Activated naive CD8-positive, alpha-beta T cell (primary cell): ENCODE results near the gene INTS1.

Source experiments
- H3K27ac Mint-ChIP-seq: one replicate; pipeline ENCODE4 v1.8.0; 2021; ENCODE audit warnings: mixed read lengths
- H3K27me3 Mint-ChIP-seq: one replicate; pipeline ENCODE4 v1.8.0; 2021; ENCODE audit warnings: mixed read lengths
- H3K36me3 Mint-ChIP-seq: one replicate; pipeline ENCODE4 v1.8.0; 2021; ENCODE audit warnings: mixed read lengths
- H3K4me1 Mint-ChIP-seq: one replicate; pipeline ENCODE4 v1.8.0; 2021; ENCODE audit warnings: low read depth, mixed read lengths
- H3K4me3 Mint-ChIP-seq: one replicate; pipeline ENCODE4 v1.8.0; 2021; ENCODE audit warnings: mild to moderate bottlenecking, mixed read lengths
- H3K9me3 Mint-ChIP-seq: one replicate; pipeline ENCODE4 v1.8.0; 2021; ENCODE audit warnings: low read depth, mixed read lengths

The INTS1 gene

DNA sequence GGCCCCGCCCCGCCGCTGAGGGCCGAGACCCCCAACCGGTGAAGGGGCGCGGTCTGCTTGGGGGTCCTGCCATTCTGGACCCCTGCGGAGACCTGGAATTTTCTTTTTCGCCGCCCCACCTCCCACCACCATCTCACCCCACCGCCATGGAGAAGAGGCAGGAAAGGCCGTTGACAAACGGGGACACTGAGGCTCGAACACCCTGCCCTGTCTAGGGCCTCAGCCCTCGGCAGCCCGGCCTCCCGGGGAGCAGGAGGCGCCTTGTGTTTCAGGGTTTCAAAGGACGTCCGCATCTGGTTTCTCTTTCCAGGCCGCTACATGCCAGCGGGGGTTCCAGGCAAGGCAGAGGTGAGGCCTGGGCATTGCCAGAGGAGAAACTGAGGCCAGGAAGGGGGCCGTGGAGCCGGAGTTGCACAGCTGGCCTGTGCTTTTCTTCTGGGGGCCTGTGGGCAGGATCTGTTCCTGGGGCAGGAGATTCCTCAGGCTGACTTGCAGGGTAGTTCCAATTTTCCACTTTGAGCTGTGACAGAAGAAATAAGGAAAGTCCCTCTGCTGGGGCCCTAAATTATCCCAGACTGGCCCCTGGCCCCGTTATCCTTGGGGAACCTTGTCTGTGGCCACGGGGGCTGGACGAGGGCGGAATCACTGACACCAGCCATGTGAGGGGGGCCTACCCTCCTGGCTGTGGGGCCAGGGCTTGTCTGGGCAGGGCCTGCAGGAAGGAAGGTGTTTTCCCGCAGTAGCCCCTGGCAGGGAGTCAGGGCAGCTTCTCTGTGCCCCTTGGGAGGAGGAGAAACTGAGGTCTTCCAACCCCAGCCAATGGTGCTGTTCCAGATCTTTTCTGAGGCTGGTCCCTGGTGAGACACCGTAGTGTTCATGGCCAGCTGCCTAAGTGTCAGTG lies 44.0 kb downstream of the INTS1 start:
- H3K27me3 Mint-ChIP-seq, result no peaks in the 10 kb centered on the region
- H3K27ac Mint-ChIP-seq, result no peak overlapping the region
- H3K36me3 Mint-ChIP-seq, result no peaks in the 10 kb centered on the region
- H3K4me1 Mint-ChIP-seq, result peaks cover 17% of the 10 kb centered on the region
- no peaks in the 10 kb centered on the region for H3K9me3 Mint-ChIP-seq
- peak overlapping the region; percentile 63 for H3K4me3 Mint-ChIP-seq

DNA sequence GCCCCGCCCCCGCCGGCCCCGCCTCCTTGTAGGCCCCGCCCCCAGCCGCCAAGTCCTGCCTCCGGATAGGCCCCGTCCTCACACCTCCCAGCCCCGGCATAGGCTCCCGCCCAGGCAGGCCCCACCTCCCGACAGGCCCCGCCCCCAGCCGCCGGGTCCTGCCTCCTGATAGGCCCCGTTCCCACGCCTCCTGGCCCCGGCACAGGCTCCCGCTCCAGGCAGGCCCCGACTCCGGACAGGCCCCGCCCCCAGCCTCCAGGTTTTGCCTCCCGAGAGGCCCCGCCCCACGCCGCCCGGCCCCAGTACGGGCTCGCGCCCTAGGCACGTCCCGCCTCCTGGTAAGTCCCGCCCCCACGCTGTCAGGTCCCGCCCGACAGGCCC lies 44.7 kb downstream of the INTS1 start:
- Mint-ChIP-seq H3K27me3 (no peaks in the 10 kb centered on the region), H3K27ac (no peak overlapping the region), H3K4me3 (peak overlapping the region; percentile 62), H3K4me1 (peaks cover 17% of the 10 kb centered on the region), H3K9me3 (no peaks in the 10 kb centered on the region), H3K36me3 (no peaks in the 10 kb centered on the region)

DNA sequence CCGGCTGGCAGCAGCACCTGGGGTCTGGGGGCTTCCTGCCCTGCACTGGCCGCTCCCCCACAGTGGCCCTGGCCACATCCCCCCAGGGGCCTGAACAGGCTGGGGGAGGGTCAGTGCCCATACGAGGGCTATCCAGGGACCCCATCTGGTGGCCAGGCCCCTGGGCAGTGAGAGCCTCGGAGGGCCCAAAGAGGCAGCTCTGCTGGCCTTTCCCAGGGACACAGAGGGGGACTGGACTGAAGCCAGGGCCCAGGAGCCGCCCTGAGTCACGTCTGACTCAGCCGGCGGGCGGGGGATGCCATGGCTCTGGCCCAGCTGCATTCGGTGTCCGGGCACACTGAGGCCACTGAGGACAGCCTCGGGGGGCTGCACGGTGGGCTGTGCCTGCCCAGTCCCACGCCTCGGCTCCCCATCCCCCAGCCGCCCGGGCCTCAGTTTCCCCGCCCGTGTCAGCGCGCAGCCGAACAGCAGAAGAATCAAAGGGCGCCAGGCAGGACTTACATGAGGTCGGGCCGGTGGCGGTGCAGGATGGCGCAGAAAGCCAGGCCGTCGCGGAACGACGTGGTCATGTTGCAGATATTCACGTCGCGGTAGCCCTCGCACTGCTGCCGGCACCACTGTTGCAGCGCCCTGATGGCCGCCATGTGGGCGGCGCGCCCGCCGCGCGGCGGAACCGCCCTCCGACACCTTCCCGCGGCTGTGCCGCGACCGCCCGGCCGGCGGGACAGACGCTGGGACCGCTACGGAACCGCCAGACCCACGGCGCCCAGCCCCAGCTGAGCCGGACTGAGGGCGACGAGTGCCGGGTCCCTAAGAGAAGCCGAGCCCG lies 45.3 kb downstream of the INTS1 start, which contains the start of gene MICALL2:
Gene MICALL2 (minus strand): TSS at position 788 of the 829 bp plus-strand sequence. CDS start 144 bp downstream, at position 644.
- H3K4me3 Mint-ChIP-seq, result peak within 1 kb of the TSS; percentile 74
- H3K36me3 Mint-ChIP-seq, result no peaks in the 10 kb centered on the region
- no peaks in the 10 kb centered on the region for H3K9me3 Mint-ChIP-seq
- H3K27me3 Mint-ChIP-seq, result no peaks in the 10 kb centered on the region
- H3K27ac Mint-ChIP-seq, result no peak within 1 kb of the TSS
- peaks cover 17% of the 10 kb centered on the region for H3K4me1 Mint-ChIP-seq

DNA sequence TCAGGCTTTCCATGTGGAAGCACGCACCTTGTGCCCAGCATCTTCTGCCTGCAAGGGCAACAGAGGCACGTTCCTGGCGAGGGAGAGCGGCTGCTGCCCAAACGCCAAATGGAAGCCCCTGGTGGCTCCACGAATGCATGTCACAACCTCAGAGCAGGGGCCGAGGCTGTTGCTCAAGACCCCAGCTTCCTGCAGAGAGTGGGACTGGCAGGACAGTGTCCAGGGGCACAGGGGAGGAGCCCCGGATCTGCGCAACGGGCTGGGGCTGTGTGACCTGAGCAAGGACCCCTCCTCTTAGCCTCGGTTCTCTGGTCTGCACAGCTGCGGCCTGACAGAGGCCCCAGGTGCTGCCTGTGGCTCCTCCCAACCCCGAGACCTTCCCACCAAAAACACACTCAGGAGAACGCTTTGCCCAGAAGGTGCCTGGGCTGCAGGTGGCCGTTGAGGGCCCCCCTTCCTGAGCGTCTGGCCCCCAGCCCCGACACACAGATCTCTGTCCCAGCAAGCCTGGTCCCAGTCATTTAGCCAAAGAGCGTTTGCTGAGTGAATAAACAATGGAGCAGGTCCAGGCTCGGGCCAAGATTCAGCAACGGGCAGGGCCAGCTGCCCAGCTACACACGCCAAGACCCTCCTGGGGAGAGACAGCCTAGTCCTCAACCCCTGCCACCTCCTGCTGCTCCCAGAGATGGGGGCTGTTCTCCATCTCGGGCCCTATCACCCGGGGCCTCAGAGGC lies 46.1 kb downstream of the INTS1 start:
- H3K4me3 Mint-ChIP-seq, result peak overlapping the region; percentile 74
- no peaks in the 10 kb centered on the region for H3K36me3 Mint-ChIP-seq
- no peak overlapping the region for H3K27ac Mint-ChIP-seq
- H3K27me3 Mint-ChIP-seq, result no peaks in the 10 kb centered on the region
- H3K9me3 Mint-ChIP-seq, result no peaks in the 10 kb centered on the region
- peaks cover 17% of the 10 kb centered on the region for H3K4me1 Mint-ChIP-seq

GRCh38 chr7:1457059-1457948 lies 46.9 kb downstream of the INTS1 start:
- Mint-ChIP-seq H3K27ac (no peak overlapping the region), H3K4me3 (peak overlapping the region; percentile 17), H3K4me1 (peaks cover 17% of the 10 kb centered on the region), H3K36me3 (no peaks in the 10 kb centered on the region), H3K9me3 (no peaks in the 10 kb centered on the region), H3K27me3 (no peaks in the 10 kb centered on the region)

- Mint-ChIP-seq H3K36me3 (no peaks in the 10 kb centered on the region), H3K27ac (no peak overlapping the region), H3K9me3 (no peaks in the 10 kb centered on the region), H3K4me1 (peaks cover 12% of the 10 kb centered on the region), H3K27me3 (no peaks in the 10 kb centered on the region), H3K4me3 (no peak overlapping the region)
Observed at GRCh38 chr7:1455955-1456354, 48.2 kb downstream of the INTS1 start.

DNA sequence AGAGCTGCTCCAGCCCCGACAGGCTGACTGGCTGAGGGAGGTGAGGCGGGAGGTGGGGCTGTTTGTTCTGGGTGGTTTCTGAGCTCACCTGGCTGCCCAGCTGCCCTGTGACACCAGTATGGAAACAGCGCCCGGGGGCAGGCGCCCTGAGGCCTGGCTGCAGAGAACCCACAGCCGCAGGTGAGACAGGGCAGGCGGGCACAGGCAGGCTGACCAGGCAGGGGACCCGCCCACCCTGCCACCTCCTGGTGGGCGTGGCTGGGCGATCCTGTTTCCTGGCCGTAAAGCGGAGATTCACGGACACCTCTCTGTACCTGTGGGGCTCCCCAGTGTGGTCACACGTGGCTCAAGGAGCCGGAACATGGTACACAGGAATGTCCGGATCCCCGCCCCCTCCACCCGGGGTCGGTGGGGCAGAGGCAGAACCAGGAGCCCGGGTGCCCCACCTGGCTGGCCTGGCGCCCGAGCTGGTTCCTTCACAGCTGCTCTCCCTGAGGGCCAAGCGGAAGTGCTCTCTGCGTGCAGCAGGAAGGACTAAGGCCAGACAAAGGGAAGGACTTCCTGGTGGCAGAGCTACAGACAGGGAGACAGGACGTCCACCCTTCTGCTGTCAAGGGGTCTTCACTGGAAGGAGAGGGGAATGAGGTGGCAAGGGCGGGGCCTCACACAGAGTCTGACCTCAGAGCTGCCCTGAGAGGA lies 48.8 kb downstream of the INTS1 start:
- Mint-ChIP-seq H3K36me3 (no peaks in the 10 kb centered on the region), H3K4me1 (peaks cover 9% of the 10 kb centered on the region), H3K9me3 (no peaks in the 10 kb centered on the region), H3K27ac (no peak overlapping the region), H3K4me3 (no peak overlapping the region), H3K27me3 (no peaks in the 10 kb centered on the region)

- Mint-ChIP-seq H3K4me3 (no peak overlapping the region), H3K4me1 (peaks cover 5% of the 10 kb centered on the region), H3K36me3 (no peaks in the 10 kb centered on the region), H3K27ac (no peak overlapping the region), H3K9me3 (no peaks in the 10 kb centered on the region), H3K27me3 (no peaks in the 10 kb centered on the region)
Observed at GRCh38 chr7:1454542-1454941, 49.6 kb downstream of the INTS1 start.

DNA sequence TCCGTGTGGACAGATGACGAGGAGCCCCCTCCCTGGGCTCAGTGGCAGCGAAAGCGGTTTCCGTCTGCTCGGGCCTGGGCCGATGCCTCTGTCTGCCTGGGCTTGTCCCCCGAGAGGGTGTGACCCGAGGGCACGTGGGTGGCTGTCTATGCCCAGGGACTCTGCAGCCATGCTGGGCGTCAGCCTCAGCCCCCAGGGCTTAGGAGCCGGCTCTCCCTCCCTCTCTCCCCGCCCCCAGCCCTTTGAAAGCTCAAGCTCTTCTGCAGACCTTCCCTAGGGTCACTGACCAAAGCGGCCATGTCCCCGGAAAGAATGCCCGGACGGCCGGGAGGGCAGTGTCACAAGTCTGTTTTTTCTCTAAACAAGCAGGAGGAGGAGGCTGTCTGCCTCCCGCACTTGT lies 52.0 kb downstream of the INTS1 start:
- Mint-ChIP-seq H3K27me3 (no peaks in the 10 kb centered on the region), H3K27ac (no peak overlapping the region), H3K36me3 (no peaks in the 10 kb centered on the region), H3K4me1 (no peaks in the 10 kb centered on the region), H3K9me3 (no peaks in the 10 kb centered on the region), H3K4me3 (no peak overlapping the region)

DNA sequence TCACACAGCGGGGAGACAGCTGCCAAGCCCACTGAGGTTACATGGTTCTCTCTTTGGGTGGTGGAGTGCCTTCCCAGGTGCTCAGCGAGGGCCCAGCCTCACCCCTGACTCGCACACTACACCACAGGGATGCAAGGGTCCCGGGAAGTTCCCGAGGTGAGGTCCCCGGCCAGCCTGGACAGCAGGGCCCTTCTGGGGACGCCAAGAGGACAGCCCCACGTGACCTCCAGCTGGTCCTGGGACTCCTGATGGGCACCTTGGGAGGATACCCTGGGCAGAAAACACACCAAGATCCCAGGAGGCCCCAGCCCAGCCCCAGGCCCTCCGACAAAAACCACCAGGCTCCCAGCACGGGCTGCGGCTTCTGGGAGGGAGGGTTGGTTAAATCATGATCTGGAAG lies 53.2 kb downstream of the INTS1 start:
- no peaks in the 10 kb centered on the region for H3K9me3 Mint-ChIP-seq
- H3K36me3 Mint-ChIP-seq, result no peaks in the 10 kb centered on the region
- H3K4me1 Mint-ChIP-seq, result no peaks in the 10 kb centered on the region
- no peak overlapping the region for H3K4me3 Mint-ChIP-seq
- no peaks in the 10 kb centered on the region for H3K27me3 Mint-ChIP-seq
- H3K27ac Mint-ChIP-seq, result no peak overlapping the region

GRCh38 chr7:1450431-1450830 lies 53.8 kb downstream of the INTS1 start:
- Mint-ChIP-seq H3K9me3 (no peaks in the 10 kb centered on the region), H3K27me3 (no peaks in the 10 kb centered on the region), H3K36me3 (no peaks in the 10 kb centered on the region), H3K4me3 (no peak overlapping the region), H3K27ac (no peak overlapping the region), H3K4me1 (no peaks in the 10 kb centered on the region)

GRCh38 chr7:1449951-1450350 lies 54.2 kb downstream of the INTS1 start:
- Mint-ChIP-seq H3K9me3 (no peaks in the 10 kb centered on the region), H3K27me3 (no peaks in the 10 kb centered on the region), H3K4me3 (no peak overlapping the region), H3K27ac (no peak overlapping the region), H3K36me3 (no peaks in the 10 kb centered on the region), H3K4me1 (no peaks in the 10 kb centered on the region)

DNA sequence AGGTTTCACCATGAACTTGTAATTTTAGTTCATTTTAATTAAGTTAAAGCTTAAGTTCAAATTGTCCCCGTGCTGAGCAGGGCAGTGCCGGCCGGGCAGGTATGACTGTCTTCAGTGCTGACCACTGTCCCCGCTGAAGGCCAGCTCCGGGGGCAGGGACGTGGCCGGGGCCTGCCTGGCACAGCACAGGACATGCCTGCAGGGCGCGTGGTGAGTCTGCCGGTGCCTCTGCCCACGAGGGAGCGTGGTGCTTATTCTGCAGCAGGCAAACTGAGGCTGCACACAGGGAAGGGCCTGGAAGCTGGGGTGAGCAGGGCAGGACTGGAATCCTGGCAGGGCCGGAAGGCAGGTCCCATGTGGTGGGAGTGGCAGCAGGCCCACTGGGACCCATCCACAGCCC lies 54.7 kb downstream of the INTS1 start:
- H3K36me3 Mint-ChIP-seq, result no peaks in the 10 kb centered on the region
- H3K4me1 Mint-ChIP-seq, result no peaks in the 10 kb centered on the region

More for the DNA sequence above, 54.7 kb downstream of the INTS1 start:
- no peaks in the 10 kb centered on the region for H3K27me3 Mint-ChIP-seq
- no peak overlapping the region for H3K27ac Mint-ChIP-seq
- H3K9me3 Mint-ChIP-seq, result no peaks in the 10 kb centered on the region
- no peak overlapping the region for H3K4me3 Mint-ChIP-seq
